HG03571 (cell line): ENCODE results near the gene DHFR.
"Not testable (repeated sequence)": the region's sequence is repeated elsewhere in the genome, so short reads cannot be mapped to it uniquely, and the experiment has no call there.

ENCODE experiments used
- ATAC-seq: cut with Tn5 transposase; IDR thresholded peaks from one replicate; pipeline ENCODE4 v1.9.1; 2021; ENCODE audit not compliant: unreplicated experiment

Gene DHFR

GRCh38 chr5:80600943-80601693, 53.7 kb downstream of the DHFR start:
- no peak for ATAC-seq

- no peak for ATAC-seq
These were observed 57.3 kb downstream of the DHFR start for GRCh38 chr5:80597500-80597899.

GRCh38 chr5:80594810-80595209, 60.0 kb downstream of the DHFR start:
- ATAC-seq = no peak

GRCh38 chr5:80592761-80593160, 62.0 kb downstream of the DHFR start:
- ATAC-seq = no peak

- no peak for ATAC-seq
These were observed 62.7 kb downstream of the DHFR start for GRCh38 chr5:80592105-80592504.

GRCh38 chr5:80591352-80591751, 63.4 kb downstream of the DHFR start:
- no peak for ATAC-seq

- ATAC-seq = no peak
These were observed 64.0 kb downstream of the DHFR start for GRCh38 chr5:80590766-80591165.

GRCh38 chr5:80588858-80589540, 65.8 kb downstream of the DHFR start:
- no peak for ATAC-seq

- no peak for ATAC-seq
These were observed 70.0 kb downstream of the DHFR start for GRCh38 chr5:80584770-80585169.

GRCh38 chr5:80580291-80580690, 74.5 kb downstream of the DHFR start:
- ATAC-seq = not testable (repeated sequence)

- no peak for ATAC-seq
These were observed 75.7 kb downstream of the DHFR start for GRCh38 chr5:80579050-80579449.

GRCh38 chr5:80577707-80578106, 77.1 kb downstream of the DHFR start:
- no peak for ATAC-seq

GRCh38 chr5:80576383-80576782, 78.4 kb downstream of the DHFR start:
- ATAC-seq = no peak
